A673 (cell line): Measurements from ENCODE around the gene MYCN. TPM values are rescaled to one million over a fixed set of nuclear protein-coding genes. Genes with fewer than 3 reads are reported as not detected.

Experiments used
- BruUV-seq: library from RNA; stranded (reverse); fragments of 400-500 nt; replicated peaks from 2 replicates; lab custom pipeline; 2021; lab: Mats Ljungman, UMichigan
- CTCF ChIA-PET: fragments of 300-600 bp; sonication (Branson Sonifier 250); formaldehyde crosslinking; loops from one replicate; lab custom pipeline; 2022; ENCODE audit warnings: antibody characterized with exemption; lab: Charles Lee
- POLR2A ChIA-PET: fragments of 300-600 bp; sonication (Branson Sonifier 250); formaldehyde crosslinking; loops from one replicate; lab custom pipeline; 2022; ENCODE audit warnings: antibody characterized with exemption; ENCODE audit not compliant: low non-redundant PET; lab: Charles Lee
- DNase-seq: peaks from one replicate; pipeline ENCODE4 v3.0.0-alpha.2; 2015; ENCODE audit warnings: low spot score
- H3K27ac ChIP-seq: fragments of 200-600 bp; sonication (generic); 2 replicates; pipeline ENCODE4 v1.5.1; 2016; ENCODE audit warnings: mixed run types, low read depth, mild to moderate bottlenecking, mixed read lengths, antibody characterized with exemption, low read length; ENCODE audit not compliant: poor library complexity, severe bottlenecking
- H3K27me3 ChIP-seq: fragments of 200-600 bp; sonication (generic); replicated peaks from 2 replicates; pipeline ENCODE4 v1.6.1; 2017; ENCODE audit warnings: mixed run types, low read depth, mild to moderate bottlenecking, mixed read lengths, antibody characterized with exemption, low read length; ENCODE audit not compliant: insufficient read depth, poor library complexity
- H3K36me3 ChIP-seq: fragments of 200-600 bp; sonication (generic); 2 replicates; pipeline ENCODE4 v1.6.1; 2016; ENCODE audit warnings: mixed run types, mild to moderate bottlenecking, mixed read lengths, antibody characterized with exemption, low read length; ENCODE audit not compliant: insufficient read depth, poor library complexity, severe bottlenecking
- H3K4me1 ChIP-seq: fragments of 200-600 bp; sonication (generic); 2 replicates; pipeline ENCODE4 v1.6.1; 2017; ENCODE audit warnings: mixed run types, mild to moderate bottlenecking, mixed read lengths, antibody characterized with exemption, low read length; ENCODE audit not compliant: insufficient read depth, poor library complexity, severe bottlenecking
- H3K4me3 ChIP-seq: fragments of 200-600 bp; sonication (generic); 2 replicates; pipeline ENCODE4 v1.5.1; 2016; ENCODE audit warnings: low read depth, mixed run types, mild to moderate bottlenecking, mixed read lengths, low read length; ENCODE audit not compliant: poor library complexity, severe bottlenecking
- H3K9me3 ChIP-seq: fragments of 200-600 bp; sonication (generic); 2 replicates; pipeline ENCODE4 v1.6.1; 2016; ENCODE audit warnings: mixed run types, low read depth, mild to moderate bottlenecking, mixed read lengths, antibody characterized with exemption, low read length; ENCODE audit not compliant: poor library complexity, severe bottlenecking
- EZH2 ChIP-seq: fragments of 200-600 bp; sonication (generic); IDR thresholded peaks from 2 replicates; pipeline ENCODE4 v1.6.1; 2017; ENCODE audit warnings: borderline replicate concordance, low read depth, mild to moderate bottlenecking, mixed read lengths, antibody characterized with exemption, low read length; ENCODE audit not compliant: poor library complexity, severe bottlenecking
- intact Hi-C: fragments of 100-400 bp; cut with micrococcal nuclease; formaldehyde crosslinking; loops from one replicate; pipeline ENCODE4 v1.10.0; 2022; ENCODE audit not compliant: unreplicated experiment
- total RNA-seq: library from RNA; stranded (reverse); gene quantifications from 2 replicates; pipeline ENCODE4 v1.2.3, GENCODE V29; 2021
- TF ChIP-seq, protein P1 (sequence below): fragments of 300-800, 200-600 bp; sonication (generic); conservative IDR thresholded peaks from 2 replicates; pipeline ENCODE4 v1.5.1; 2017; ENCODE audit warnings: low read depth, mild to moderate bottlenecking, antibody characterized with exemption, low read length, moderate library complexity, mixed read lengths

MYCN gene
- total RNA-seq, 1 experiment from 2014 or later: 2.8 TPM

DNA sequence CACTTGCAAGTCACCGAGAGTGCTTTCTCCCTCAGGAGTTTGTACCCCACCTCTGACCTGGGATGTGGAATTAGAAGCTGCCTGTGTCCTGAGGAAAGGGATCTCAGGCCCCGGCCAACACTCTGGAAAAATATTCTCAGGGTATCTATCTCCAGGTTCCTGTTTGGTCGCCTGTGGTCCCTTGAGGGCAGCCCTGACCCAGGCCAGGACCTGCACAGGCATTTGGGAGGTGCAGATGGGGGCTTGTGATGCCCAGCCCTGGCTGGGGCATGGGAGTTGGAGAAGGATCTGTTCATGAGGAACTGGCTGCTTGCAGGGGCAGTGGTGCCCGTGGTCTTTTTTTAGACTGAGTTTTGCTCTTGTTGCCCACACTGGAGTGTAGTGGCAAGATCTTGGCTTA, 46.3 kb downstream of the MYCN start:
- H3K4me1 ChIP-seq: peaks cover 19% of the 10 kb centered on the region
- CTCF ChIA-PET: no interaction called here
- H3K9me3 ChIP-seq: no peaks in the 10 kb centered on the region
- no peak for DNase-seq
- no peaks in the 10 kb centered on the region for H3K27me3 ChIP-seq
- BruUV-seq: no TSS peak
- H3K36me3 ChIP-seq: no peaks in the 10 kb centered on the region
- no peak overlapping the region for H3K27ac ChIP-seq
- TF ChIP-seq EZH2: no peak
- TF ChIP-seq, protein P1, sequence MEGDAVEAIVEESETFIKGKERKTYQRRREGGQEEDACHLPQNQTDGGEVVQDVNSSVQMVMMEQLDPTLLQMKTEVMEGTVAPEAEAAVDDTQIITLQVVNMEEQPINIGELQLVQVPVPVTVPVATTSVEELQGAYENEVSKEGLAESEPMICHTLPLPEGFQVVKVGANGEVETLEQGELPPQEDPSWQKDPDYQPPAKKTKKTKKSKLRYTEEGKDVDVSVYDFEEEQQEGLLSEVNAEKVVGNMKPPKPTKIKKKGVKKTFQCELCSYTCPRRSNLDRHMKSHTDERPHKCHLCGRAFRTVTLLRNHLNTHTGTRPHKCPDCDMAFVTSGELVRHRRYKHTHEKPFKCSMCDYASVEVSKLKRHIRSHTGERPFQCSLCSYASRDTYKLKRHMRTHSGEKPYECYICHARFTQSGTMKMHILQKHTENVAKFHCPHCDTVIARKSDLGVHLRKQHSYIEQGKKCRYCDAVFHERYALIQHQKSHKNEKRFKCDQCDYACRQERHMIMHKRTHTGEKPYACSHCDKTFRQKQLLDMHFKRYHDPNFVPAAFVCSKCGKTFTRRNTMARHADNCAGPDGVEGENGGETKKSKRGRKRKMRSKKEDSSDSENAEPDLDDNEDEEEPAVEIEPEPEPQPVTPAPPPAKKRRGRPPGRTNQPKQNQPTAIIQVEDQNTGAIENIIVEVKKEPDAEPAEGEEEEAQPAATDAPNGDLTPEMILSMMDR: no peak
- intact Hi-C loops: no loop called here
- POLR2A ChIA-PET: no interaction called here
- H3K4me3 ChIP-seq: no peak overlapping the region

- no peak overlapping the region for H3K27ac ChIP-seq
- CTCF ChIA-PET: no interaction called here
- intact Hi-C loops: no loop called here
- H3K36me3 ChIP-seq: no peaks in the 10 kb centered on the region
- no peak overlapping the region for H3K4me3 ChIP-seq
- no TSS peak for BruUV-seq
- H3K9me3 ChIP-seq: no peaks in the 10 kb centered on the region
- POLR2A ChIA-PET: no interaction called here
- H3K27me3 ChIP-seq: no peaks in the 10 kb centered on the region
- TF ChIP-seq, protein P1: no peak
- no peak for TF ChIP-seq EZH2
- no peak for DNase-seq
- H3K4me1 ChIP-seq: no peaks in the 10 kb centered on the region
Measured at GRCh38 chr2:15988733-15989132, 48.4 kb downstream of the MYCN start.

GRCh38 chr2:15989559-15989958, 49.2 kb downstream of the MYCN start:
- no peak overlapping the region for H3K4me3 ChIP-seq
- POLR2A ChIA-PET: no interaction called here
- no peaks in the 10 kb centered on the region for H3K36me3 ChIP-seq
- H3K9me3 ChIP-seq: no peaks in the 10 kb centered on the region
- CTCF ChIA-PET: no interaction called here
- no peaks in the 10 kb centered on the region for H3K4me1 ChIP-seq
- TF ChIP-seq, protein P1: no peak
- TF ChIP-seq EZH2: no peak
- no peak for DNase-seq
- no peaks in the 10 kb centered on the region for H3K27me3 ChIP-seq
- intact Hi-C loops: no loop called here
- no peak overlapping the region for H3K27ac ChIP-seq
- no TSS peak for BruUV-seq
